Testis (tissue), 3 donors: ENCODE measurements around the gene IGFBPL1. TPM values are rescaled to one million over a fixed set of nuclear protein-coding genes. Genes with fewer than 3 reads are reported as not detected.

ENCODE experiments used
- DNase-seq: peaks from one replicate; pipeline ENCODE4 v3.0.0-alpha.2; 2019
- H3K27ac ChIP-seq, 2 donors: fragments of 200-600 bp; sonication (generic); one replicate each; pipeline ENCODE4 v1.5.1; 2019
- H3K27me3 ChIP-seq: fragments of 200-600 bp; sonication (generic); one replicate; pipeline ENCODE4 v1.5.1; 2019
- H3K36me3 ChIP-seq: fragments of 200-600 bp; sonication (generic); one replicate; pipeline ENCODE4 v1.5.1; 2017; ENCODE audit warnings: low read depth; ENCODE audit errors: missing control alignments
- H3K4me1 ChIP-seq: fragments of 200-600 bp; sonication (generic); one replicate; pipeline ENCODE4 v1.5.1; 2019
- H3K4me3 ChIP-seq, 2 donors: fragments of 200-600 bp; sonication (generic); one replicate each; pipeline ENCODE4 v1.5.1; 2017 to 2019
- H3K9me3 ChIP-seq: fragments of 200-600 bp; sonication (generic); one replicate; pipeline ENCODE4 v1.5.1; 2017
- CTCF ChIP-seq, 3 experiments: fragments of 450-650 bp in 2 of 3; fragments of 200-600 bp in 1 of 3; sonication (generic) in 1 of 3; IDR thresholded peaks; one replicate each; pipeline ENCODE4 v1.5.1; 2016 to 2019; ENCODE audit warnings: antibody characterized with exemption in 3 of 3, mild to moderate bottlenecking in 2 of 3, moderate library complexity in 1 of 3
- POLR2A ChIP-seq: fragments of 450-650 bp; IDR thresholded peaks from one replicate; pipeline ENCODE4 v1.6.1; 2017; ENCODE audit warnings: antibody characterized with exemption, mild to moderate bottlenecking, moderate library complexity
- WGBS, 2 donors: methylation state at CpG; one replicate each; pipeline ENCODE4 v1.1.5; 2018; 5-methylcytosine and 5-hydroxymethylcytosine counted together
- intact Hi-C: fragments of 100-400 bp; cut with DNase I; formaldehyde crosslinking; loops from one replicate; pipeline ENCODE4 v1.15.1; 2023; ENCODE audit warnings: low total_unique reads
- polyA plus RNA-seq: library from polyadenylated mRNA; stranded (reverse); fragments of 350-450 nt; fragmentation: Illumina TruSeq; extraction: RNeasy Lipid Tissue Mini Kit (QIAGEN cat#74804); gene quantifications from one replicate; pipeline ENCODE4 v1.2.3, GENCODE V29; 2014; ENCODE audit warnings: low read depth, low replicate concordance; ENCODE audit not compliant: insufficient read depth
- total RNA-seq, 2 donors: library from RNA; depleted of rRNA; stranded (reverse); fragments of >200 nt; gene quantifications; one replicate each; pipeline ENCODE4 v1.2.3, GENCODE V29; 2016

The IGFBPL1 gene
- total and polyA plus RNA-seq, 3 donors from 2014 or later, result 5.8 to 18.4 (median 18.0) TPM

DNA sequence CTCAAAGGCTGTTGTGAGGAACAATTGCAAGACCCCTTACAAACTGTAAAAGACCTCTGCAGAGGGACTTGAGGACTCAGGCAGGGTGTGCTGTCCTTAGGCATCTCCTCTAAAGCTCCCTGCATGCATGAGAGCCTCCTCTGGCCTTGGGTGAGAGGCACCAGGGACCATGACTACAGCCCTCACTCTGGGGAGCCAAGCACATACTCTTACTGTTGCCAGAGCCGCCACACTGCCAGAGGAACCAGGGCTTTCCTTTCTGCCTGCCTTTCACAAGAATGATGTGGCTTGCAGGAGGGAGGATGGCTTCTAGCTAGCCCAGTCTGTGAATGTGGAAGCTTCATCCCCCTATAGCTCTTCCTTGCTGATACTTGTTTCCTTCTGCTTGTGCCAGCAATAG is 5.9 kb downstream of the IGFBPL1 start:
- no peak overlapping the region for H3K4me3 ChIP-seq
- H3K36me3 ChIP-seq, result no peaks in the 10 kb centered on the region
- TF ChIP-seq POLR2A (no peak), CTCF (IDR thresholded peaks at IDR 0.05) (no peak)
- H3K4me1 ChIP-seq, result no peaks in the 10 kb centered on the region
- intact Hi-C loops, result no loop called here
- WGBS, 2 donors, result 88 to 100% methylated on average over 1 of the region's 1 CpG
- H3K27ac ChIP-seq, result no peak overlapping the region
- H3K9me3 ChIP-seq, result no peaks in the 10 kb centered on the region
- no peak for DNase-seq
- no peaks in the 10 kb centered on the region for H3K27me3 ChIP-seq

DNA sequence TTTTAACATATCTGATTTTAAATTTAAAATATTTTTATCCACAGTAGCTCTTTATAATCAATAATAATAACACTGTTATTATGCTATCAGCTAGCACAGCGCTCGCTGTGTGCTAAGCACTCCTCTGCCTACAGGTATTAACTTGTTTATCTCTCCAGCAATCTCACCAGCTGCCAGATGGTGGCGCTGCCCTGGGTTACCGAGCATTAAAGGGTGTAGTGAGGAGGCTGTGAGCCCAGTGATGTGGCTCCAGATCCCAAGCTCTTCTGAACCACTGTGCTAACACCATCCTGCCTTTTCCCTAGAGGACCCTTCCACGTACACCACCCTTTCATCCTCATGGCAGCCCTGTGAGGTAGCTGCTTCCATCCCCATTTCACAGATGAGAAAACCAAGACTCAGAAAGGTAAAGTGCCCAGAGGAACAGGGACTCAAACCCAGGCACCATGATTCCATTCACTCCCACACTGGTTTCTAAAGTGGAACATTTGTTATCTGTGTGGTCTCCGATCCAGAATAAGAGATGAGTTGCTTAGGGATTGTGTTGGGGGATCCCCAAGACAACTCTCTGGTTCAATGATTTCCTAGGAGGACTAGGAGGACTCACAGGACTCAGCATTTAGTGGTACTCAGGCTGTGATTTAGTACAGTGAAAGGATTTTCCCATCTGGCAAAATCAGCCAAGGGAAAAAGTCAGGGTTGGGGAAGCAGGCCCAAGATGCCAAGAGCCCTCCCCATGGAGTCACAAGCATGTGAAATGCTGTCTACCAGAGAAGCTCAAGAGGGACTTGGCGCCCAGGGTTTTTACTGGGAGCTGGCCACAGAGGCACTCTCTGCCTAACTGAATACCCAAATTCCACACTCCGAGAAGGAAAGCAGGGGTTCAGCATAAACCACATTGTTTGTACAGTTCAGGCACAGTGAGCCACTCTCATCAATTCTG is 7.0 kb downstream of the IGFBPL1 start:
- no peaks in the 10 kb centered on the region for H3K4me1 ChIP-seq
- intact Hi-C loops, result no loop called here
- peak; percentile 72 for DNase-seq
- H3K36me3 ChIP-seq, result no peaks in the 10 kb centered on the region
- H3K27me3 ChIP-seq, result no peaks in the 10 kb centered on the region
- H3K4me3 ChIP-seq, result no peak overlapping the region
- no peaks in the 10 kb centered on the region for H3K9me3 ChIP-seq
- H3K27ac ChIP-seq, result no peak overlapping the region
- TF ChIP-seq POLR2A, result no peak
- peak in 1 of 3 experiments; percentile 54 for TF ChIP-seq CTCF (IDR thresholded peaks at IDR 0.05)
- 67 to 69% methylated on average over 8 of the region's 8 CpGs for WGBS, 2 donors

- no peak for TF ChIP-seq CTCF (IDR thresholded peaks at IDR 0.05)
- TF ChIP-seq POLR2A, result no peak
- WGBS, 2 donors, result 59 to 69% methylated on average over 4 of the region's 4 CpGs
- DNase-seq, result no peak
- Histone ChIP-seq H3K36me3 (no peaks in the 10 kb centered on the region), H3K9me3 (no peaks in the 10 kb centered on the region), H3K4me1 (no peaks in the 10 kb centered on the region), H3K27ac (no peak overlapping the region), H3K4me3 (no peak overlapping the region), H3K27me3 (no peaks in the 10 kb centered on the region)
- intact Hi-C loops, result no loop called here
These were observed 7.8 kb downstream of the IGFBPL1 start for GRCh38 chr9:38416461-38416860.

GRCh38 chr9:38415856-38416255 is 8.4 kb downstream of the IGFBPL1 start:
- Histone ChIP-seq H3K36me3 (no peaks in the 10 kb centered on the region), H3K9me3 (no peaks in the 10 kb centered on the region), H3K4me3 (no peak overlapping the region), H3K27me3 (no peaks in the 10 kb centered on the region), H3K27ac (no peak overlapping the region), H3K4me1 (no peaks in the 10 kb centered on the region)
- TF ChIP-seq CTCF (IDR thresholded peaks at IDR 0.05) (no peak), POLR2A (no peak)
- 85 to 87% methylated on average over 7 to 8 of the region's 8 CpGs for WGBS, 2 donors
- intact Hi-C loops, result no loop called here
- DNase-seq, result no peak
